SK-N-SH treated with all-trans-retinoic acid at 6 μM for 48 hours (cell line): ENCODE data around the gene MRPS34.

Experiments used
- ATAC-seq: fragments of 200-7000 bp; cut with Tn5 transposase; 3 replicates; pipeline ENCODE4 v1.9.1; 2020; ENCODE audit warnings: mild to moderate bottlenecking, moderate library complexity
- ARNTL ChIP-seq: fragments of 450-650 bp; formaldehyde crosslinking; IDR thresholded peaks from 2 replicates; pipeline ENCODE4 v1.5.0; 2020; ENCODE audit warnings: low read depth, mild to moderate bottlenecking, moderate library complexity, borderline replicate concordance
- BACH2 ChIP-seq: fragments of 250-450 bp; sonication (Bioruptor Pico); IDR thresholded peaks from 2 replicates; pipeline ENCODE4 v1.9.0; 2021; ENCODE audit warnings: mild to moderate bottlenecking, borderline replicate concordance
- CREB5 ChIP-seq: fragments of 250-450 bp; sonication (Bioruptor Pico); IDR thresholded peaks from 2 replicates; pipeline ENCODE4 v1.5.1; 2020; ENCODE audit warnings: low read depth, mild to moderate bottlenecking, moderate library complexity
- CSDC2 ChIP-seq: fragments of 250-450 bp; sonication (Bioruptor Pico); IDR thresholded peaks from 2 replicates; pipeline ENCODE4 v1.5.0; 2020; ENCODE audit warnings: mild to moderate bottlenecking, moderate library complexity
- CSRNP3 ChIP-seq: fragments of 250-450 bp; sonication (Bioruptor Pico); IDR thresholded peaks from 2 replicates; pipeline ENCODE4 v1.5.1; 2021; ENCODE audit warnings: mild to moderate bottlenecking, moderate library complexity
- GLIS3 ChIP-seq: fragments of 250-450 bp; sonication (Bioruptor Pico); IDR thresholded peaks from 2 replicates; pipeline ENCODE4 v1.5.0; 2020; ENCODE audit warnings: mild to moderate bottlenecking, moderate library complexity
- ISL1 ChIP-seq: fragments of 250-450 bp; sonication (Bioruptor Pico); IDR thresholded peaks from 2 replicates; pipeline ENCODE4 v2.1.2; 2022; ENCODE audit warnings: mild to moderate bottlenecking, moderate library complexity
- OSR1 ChIP-seq: fragments of 250-450 bp; sonication (Bioruptor Pico); IDR thresholded peaks from 2 replicates; pipeline ENCODE4 v1.8.0; 2022; ENCODE audit warnings: moderate library complexity, mild to moderate bottlenecking, inconsistent platforms
- PPARA ChIP-seq: fragments of 250-450 bp; sonication (Bioruptor Pico); IDR thresholded peaks from 2 replicates; pipeline ENCODE4 v1.5.0; 2020; ENCODE audit warnings: mild to moderate bottlenecking, borderline replicate concordance
- RARB ChIP-seq: fragments of 250-450 bp; sonication (Bioruptor Pico); IDR thresholded peaks from 2 replicates; pipeline ENCODE4 v1.8.0; 2021; ENCODE audit warnings: mild to moderate bottlenecking, moderate library complexity
- SNAI2 ChIP-seq: fragments of 250-450 bp; sonication (Bioruptor Pico); IDR thresholded peaks from 2 replicates; pipeline ENCODE4 v1.5.0; 2020; ENCODE audit warnings: mild to moderate bottlenecking, moderate library complexity
- TCF4 ChIP-seq: fragments of 250-450 bp; sonication (Bioruptor Pico); IDR thresholded peaks from 2 replicates; pipeline ENCODE4 v1.8.0; 2021; ENCODE audit warnings: mild to moderate bottlenecking, moderate library complexity, borderline replicate concordance
- TOX ChIP-seq: fragments of 250-450 bp; sonication (Bioruptor Pico); IDR thresholded peaks from 2 replicates; pipeline ENCODE4 v1.8.0; 2021; ENCODE audit warnings: mild to moderate bottlenecking, moderate library complexity, borderline replicate concordance
- TSHZ2 ChIP-seq: fragments of 250-450 bp; sonication (Bioruptor Pico); IDR thresholded peaks from 2 replicates; pipeline ENCODE4 v1.5.0; 2020; ENCODE audit warnings: mild to moderate bottlenecking, moderate library complexity
- ZFP3 ChIP-seq: fragments of 250-450 bp; sonication (Bioruptor Pico); IDR thresholded peaks from 2 replicates; pipeline ENCODE4 v1.5.0; 2020; ENCODE audit warnings: mild to moderate bottlenecking, moderate library complexity
- ZFP30 ChIP-seq: fragments of 450-650 bp; formaldehyde crosslinking; IDR thresholded peaks from 2 replicates; pipeline ENCODE4 v1.5.0; 2022; ENCODE audit warnings: mild to moderate bottlenecking, moderate library complexity
- ZNF565 ChIP-seq: fragments of 450-650 bp; formaldehyde crosslinking; conservative IDR thresholded peaks from 2 replicates; pipeline ENCODE4 v1.5.0; 2020; ENCODE audit warnings: low read depth, mild to moderate bottlenecking, moderate library complexity
- ZNF8 ChIP-seq: fragments of 450-650 bp; formaldehyde crosslinking; IDR thresholded peaks from 2 replicates; pipeline ENCODE4 v1.5.0; 2020; ENCODE audit warnings: mild to moderate bottlenecking, moderate library complexity
- TF ChIP-seq, protein P1 (sequence below): fragments of 250-450 bp; sonication (Bioruptor Pico); IDR thresholded peaks from 2 replicates; pipeline ENCODE4 v1.8.0; 2021; ENCODE audit warnings: low read depth, mild to moderate bottlenecking, moderate library complexity, borderline replicate concordance
- TF ChIP-seq, protein P2 (sequence below): fragments of 250-450 bp; sonication (Bioruptor Pico); IDR thresholded peaks from 2 replicates; pipeline ENCODE4 v1.8.0; 2020; ENCODE audit warnings: mild to moderate bottlenecking, moderate library complexity, borderline replicate concordance

MRPS34 gene

DNA sequence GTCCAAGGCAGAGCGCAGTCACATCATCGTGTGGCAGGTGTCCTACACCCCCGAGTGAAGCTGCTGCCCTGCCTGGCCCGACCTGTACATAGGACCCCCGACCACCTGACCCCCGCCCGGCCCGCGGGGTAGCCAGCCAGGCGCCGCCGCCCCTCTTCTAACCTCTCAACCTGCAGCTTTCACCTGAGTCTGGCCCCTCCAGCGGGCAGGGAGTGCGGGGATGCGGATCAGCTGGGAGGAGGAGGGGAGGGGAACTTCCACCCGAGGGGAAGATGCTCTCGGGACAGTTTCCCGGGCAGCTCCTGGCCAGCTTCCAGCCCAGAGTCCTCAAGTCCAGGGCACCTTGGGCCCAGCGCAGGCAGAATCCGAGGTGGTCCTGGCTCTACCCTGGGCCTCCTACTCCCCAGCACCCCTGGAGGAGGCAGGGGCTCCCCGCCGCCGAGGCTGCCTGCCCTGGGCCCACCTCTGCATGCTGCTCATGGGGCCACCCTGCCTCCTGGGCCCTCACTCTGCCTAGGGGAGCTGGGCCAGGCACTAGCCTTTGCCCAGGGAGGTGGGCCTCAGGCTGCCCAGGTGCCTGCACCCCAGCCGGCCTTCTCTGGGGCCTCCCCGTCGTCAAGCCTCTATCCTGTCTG, 4.0 kb downstream of the MRPS34 start:
- TF ChIP-seq ZNF565 (no peak), GLIS3 (CRISPR knock-in tag) (no peak), OSR1 (CRISPR knock-in tag) (no peak), BACH2 (CRISPR knock-in tag) (no peak), ZFP3 (no peak), PPARA (CRISPR knock-in tag) (no peak), TCF4 (CRISPR knock-in tag) (no peak), ISL1 (CRISPR knock-in tag) (no peak), SNAI2 (CRISPR knock-in tag) (no peak), CREB5 (no peak), TOX (CRISPR knock-in tag) (no peak), CSDC2 (CRISPR knock-in tag) (no peak)
- TF ChIP-seq, protein P1, sequence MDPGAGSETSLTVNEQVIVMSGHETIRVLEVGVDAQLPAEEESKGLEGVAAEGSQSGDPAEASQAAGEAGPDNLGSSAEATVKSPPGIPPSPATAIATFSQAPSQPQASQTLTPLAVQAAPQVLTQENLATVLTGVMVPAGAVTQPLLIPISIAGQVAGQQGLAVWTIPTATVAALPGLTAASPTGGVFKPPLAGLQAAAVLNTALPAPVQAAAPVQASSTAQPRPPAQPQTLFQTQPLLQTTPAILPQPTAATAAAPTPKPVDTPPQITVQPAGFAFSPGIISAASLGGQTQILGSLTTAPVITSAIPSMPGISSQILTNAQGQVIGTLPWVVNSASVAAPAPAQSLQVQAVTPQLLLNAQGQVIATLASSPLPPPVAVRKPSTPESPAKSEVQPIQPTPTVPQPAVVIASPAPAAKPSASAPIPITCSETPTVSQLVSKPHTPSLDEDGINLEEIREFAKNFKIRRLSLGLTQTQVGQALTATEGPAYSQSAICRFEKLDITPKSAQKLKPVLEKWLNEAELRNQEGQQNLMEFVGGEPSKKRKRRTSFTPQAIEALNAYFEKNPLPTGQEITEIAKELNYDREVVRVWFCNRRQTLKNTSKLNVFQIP, result no peak
- no peak for ATAC-seq

DNA sequence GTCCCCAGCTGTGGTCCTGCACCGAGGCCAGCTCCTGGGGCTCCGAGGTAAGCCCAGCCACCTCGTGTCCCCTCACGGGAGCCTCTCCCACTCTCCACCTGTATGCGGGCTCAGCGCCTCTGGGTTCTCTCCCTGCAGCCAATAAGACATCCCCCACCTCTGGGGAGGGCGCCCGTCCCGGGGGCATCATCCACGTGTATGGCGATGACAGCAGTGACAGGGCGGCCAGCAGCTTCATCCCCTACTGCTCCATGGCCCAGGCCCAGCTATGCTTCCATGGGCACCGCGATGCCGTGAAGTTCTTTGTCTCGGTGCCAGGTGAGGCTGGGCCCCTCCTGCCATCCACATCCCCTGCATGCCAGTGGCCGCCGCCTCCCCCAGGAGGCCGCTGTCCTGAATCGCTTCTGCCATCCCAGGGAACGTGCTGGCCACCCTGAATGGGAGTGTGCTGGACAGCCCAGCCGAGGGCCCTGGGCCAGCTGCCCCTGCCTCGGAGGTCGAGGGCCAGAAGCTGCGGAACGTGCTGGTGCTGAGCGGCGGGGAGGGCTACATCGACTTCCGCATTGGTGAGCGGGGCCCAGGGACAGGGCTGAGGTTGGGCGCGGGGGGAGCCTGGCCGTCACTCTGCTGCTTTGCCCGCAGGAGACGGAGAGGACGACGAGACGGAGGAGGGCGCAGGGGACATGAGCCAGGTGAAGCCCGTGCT, 4.7 kb downstream of the MRPS34 start:
- no peak for TF ChIP-seq OSR1 (CRISPR knock-in tag)
- no peak for ATAC-seq

DNA sequence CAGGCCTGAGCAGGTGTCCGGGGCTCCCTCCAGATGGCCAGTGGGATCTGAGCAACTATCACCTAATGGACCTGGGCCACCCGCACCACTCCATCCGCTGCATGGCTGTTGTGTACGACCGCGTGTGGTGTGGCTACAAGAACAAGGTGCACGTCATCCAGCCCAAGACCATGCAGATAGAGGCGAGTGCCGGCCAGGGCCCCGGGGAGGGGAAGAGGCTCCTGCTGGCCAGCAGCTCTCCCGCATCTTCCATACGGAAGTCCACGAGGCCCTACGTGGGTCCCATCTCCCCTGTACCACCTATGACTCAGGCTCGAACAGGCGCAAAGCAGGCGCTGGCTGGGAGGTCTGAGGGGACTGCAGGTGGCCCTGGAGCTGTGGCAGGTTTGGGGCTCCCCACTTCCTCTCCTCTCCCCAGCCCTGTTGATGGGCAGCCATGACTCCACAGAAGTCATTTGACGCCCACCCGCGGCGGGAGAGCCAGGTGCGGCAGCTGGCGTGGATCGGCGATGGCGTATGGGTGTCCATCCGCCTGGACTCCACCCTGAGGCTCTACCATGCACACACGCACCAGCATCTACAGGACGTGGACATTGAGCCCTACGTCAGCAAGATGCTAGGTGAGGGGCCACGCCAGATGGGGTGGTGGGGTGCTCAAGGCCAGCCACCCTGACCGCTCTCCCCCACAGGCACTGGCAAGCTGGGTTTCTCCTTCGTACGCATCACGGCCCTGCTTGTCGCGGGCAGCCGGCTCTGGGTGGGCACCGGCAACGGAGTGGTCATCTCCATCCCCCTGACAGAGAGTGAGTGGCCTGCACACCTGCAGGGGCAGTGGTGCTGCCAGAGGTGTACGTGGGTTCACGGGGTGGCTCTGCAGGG, 5.6 kb downstream of the MRPS34 start:
- no peak for ATAC-seq
- TF ChIP-seq ZNF565 (no peak), ZNF8 (CRISPR knock-in tag) (no peak), RARB (CRISPR knock-in tag) (no peak), CREB5 (no peak), TOX (CRISPR knock-in tag) (no peak), CSDC2 (CRISPR knock-in tag) (no peak), ARNTL (CRISPR knock-in tag) (no peak), OSR1 (CRISPR knock-in tag) (no peak)

DNA sequence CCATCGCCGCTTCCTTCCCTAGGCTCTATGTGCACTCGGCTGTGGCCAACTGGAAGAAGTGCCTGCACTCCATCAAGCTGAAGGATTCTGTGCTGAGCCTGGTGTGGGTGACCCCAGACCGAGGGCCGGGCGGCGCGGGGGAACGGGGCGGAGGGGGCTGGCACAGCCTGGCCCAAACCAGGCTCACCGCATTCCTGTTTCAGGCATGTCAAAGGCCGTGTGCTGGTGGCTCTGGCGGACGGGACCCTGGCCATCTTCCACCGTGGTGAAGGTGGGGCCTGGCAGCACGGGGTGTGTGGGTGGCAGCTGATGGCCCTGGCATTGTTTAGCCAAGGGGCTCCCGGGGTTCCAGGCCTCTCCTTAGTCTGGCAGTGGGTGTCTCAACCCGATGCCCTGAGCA, 6.2 kb downstream of the MRPS34 start:
- no peak for ATAC-seq
- TF ChIP-seq, protein P2, sequence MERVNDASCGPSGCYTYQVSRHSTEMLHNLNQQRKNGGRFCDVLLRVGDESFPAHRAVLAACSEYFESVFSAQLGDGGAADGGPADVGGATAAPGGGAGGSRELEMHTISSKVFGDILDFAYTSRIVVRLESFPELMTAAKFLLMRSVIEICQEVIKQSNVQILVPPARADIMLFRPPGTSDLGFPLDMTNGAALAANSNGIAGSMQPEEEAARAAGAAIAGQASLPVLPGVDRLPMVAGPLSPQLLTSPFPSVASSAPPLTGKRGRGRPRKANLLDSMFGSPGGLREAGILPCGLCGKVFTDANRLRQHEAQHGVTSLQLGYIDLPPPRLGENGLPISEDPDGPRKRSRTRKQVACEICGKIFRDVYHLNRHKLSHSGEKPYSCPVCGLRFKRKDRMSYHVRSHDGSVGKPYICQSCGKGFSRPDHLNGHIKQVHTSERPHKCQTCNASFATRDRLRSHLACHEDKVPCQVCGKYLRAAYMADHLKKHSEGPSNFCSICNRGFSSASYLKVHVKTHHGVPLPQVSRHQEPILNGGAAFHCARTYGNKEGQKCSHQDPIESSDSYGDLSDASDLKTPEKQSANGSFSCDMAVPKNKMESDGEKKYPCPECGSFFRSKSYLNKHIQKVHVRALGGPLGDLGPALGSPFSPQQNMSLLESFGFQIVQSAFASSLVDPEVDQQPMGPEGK, result no peak
- no peak for TF ChIP-seq RARB (CRISPR knock-in tag)
- TF ChIP-seq, all 23 proteins: peak for 0

DNA sequence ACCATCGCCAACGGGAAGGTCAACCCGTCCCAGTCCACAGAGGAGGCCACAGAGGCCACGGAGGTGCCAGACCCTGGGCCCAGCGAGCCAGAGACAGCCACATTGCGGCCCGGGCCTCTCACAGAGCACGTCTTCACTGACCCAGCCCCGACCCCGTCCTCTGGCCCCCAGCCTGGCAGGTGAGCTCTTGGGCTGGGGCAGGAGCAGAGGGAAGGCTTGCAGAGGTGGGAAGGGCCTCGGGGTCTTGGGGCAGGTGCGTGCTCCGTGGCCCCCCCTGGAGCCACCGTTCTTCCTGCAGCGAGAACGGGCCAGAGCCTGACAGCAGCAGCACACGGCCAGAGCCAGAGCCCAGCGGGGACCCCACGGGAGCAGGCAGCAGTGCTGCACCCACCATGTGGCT, 6.7 kb downstream of the MRPS34 start:
- TF ChIP-seq ZNF565 (no peak), ZFP30 (CRISPR knock-in tag) (no peak), CSRNP3 (no peak), BACH2 (CRISPR knock-in tag) (no peak), CSDC2 (CRISPR knock-in tag) (no peak), RARB (CRISPR knock-in tag) (no peak), TSHZ2 (no peak), TCF4 (CRISPR knock-in tag) (no peak), OSR1 (CRISPR knock-in tag) (no peak), ZFP3 (no peak)
- ATAC-seq, result no peak
